A673 (cell line): ENCODE results near the gene FAM168A.

ENCODE experiments used
- CTCF ChIP-seq: fragments of 300-800, 200-600 bp; sonication (generic); conservative IDR thresholded peaks from 2 replicates; pipeline ENCODE4 v1.5.1; 2017; ENCODE audit warnings: low read depth, mild to moderate bottlenecking, antibody characterized with exemption, low read length, moderate library complexity, mixed read lengths
- EZH2 ChIP-seq: fragments of 200-600 bp; sonication (generic); IDR thresholded peaks from 2 replicates; pipeline ENCODE4 v1.6.1; 2017; ENCODE audit warnings: borderline replicate concordance, low read depth, mild to moderate bottlenecking, mixed read lengths, antibody characterized with exemption, low read length; ENCODE audit not compliant: poor library complexity, severe bottlenecking

DNA sequence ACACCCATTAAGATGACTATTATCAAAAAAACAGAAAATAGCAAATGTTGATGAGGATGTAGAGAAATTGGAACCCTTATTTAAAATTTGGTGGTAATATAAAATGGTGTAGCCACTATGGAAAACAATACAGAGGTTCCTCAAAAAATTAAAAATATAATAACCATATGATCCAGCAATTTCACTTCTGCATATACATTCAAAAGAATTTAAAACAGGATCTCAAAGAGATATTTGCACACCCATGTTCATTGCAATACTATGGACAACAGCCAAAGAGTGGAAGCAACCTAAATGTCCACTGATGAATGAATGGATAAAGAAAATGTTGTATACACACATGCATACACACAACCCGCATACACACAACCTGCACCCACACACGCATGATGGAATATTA is 102.2 kb downstream of the FAM168A start:
- TF ChIP-seq CTCF (no peak), EZH2 (no peak)
